Activated gamma-delta T cell treated with anti-CD3 and anti-CD28 coated beads, Interleukin-2, amount 50 U/mL, for 16 hours (primary cell): ENCODE data around the gene LRRC74B.
"Not testable (repeated sequence)": the region's sequence is repeated elsewhere in the genome, so short reads cannot be mapped to it uniquely, and the experiment has no call there.

Experiments used
- DNase-seq: peaks from one replicate; pipeline ENCODE4 v3.0.0-alpha.2; 2020; ENCODE audit warnings: low read depth

The LRRC74B gene

DNA sequence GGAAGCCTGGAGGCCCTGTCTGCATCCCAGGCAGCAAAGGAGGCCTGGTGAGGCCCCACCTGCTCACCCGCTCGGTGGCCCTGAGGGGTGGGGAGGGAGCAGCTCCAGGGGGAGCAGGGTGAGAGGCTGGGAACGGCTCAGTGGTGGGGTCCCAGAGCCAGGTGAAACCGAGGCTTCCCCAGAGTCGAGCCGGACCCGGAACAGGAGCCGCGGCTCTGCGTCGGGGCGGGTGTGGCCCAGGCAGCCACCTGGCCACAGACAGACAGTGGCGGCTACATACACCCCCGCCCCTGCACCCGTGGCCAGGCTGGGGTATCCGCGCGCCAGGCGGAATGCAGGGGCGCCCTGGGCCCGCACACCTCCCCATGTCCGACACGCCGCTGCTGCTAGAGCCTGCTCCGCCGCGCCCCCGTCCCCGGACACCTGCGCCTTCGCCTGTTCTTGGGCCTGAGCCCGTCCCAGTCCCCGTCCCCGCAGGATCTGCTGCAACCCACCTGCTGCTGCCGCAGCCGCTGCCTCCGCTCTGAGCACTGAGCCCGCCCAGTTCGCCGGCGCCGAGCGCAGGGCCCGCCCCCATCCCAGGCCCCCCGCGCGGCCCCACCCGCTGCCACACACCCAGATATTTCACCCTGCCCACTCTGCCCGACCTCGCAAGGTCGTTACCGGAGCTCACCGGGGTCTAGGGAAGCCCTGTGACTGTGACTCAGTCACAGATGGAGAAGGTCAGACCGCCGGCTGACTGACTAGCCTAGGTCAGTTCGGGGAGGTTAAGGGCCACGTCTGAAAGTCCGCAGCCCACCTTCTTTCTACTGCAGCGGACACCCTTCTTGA is 13.5 kb upstream of the LRRC74B start, which contains the start of gene SLC7A4:
SLC7A4 (minus strand) TSS at position 525 of the 831 bp plus-strand sequence. CDS start 749 bp downstream, outside the sequence.
- DNase-seq, result no peak

DNA sequence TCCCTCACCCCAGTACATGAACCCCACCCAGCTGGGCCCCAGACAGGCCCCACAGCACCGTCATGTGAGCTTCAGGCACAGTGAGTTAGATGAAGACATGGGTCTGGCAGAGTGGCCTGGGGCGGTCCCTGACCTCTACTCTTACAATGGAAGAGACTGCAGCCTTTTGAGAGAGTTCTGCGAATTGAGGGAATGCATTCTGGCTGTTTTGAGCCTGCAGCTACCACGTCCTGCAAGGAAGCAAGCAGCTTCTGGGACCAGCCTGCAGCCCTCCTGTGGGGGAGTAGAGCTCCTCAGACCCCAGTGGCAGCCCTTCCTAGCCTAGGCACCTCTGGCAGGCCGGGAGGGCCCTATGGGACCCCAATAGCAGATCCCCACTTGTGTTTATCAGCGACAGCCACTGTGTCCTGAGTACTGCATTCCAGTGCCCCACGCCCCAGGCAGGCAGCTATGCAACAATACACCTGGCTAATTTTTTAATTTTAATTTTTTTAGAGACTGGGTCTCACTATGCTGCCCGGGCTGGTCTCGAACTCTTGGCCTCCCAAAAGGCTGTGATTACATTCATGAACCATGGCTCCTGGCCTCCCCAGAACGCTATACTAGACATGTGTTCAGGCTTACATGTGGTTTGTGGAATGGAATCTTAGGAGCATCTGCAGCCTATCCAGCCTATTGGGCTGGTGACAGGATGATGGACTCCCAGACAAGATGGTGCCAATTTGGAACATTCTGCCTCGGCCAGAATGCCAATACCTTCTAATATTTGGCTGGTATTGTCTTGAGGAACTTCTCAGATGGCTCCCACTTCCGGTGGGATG is 12.7 kb upstream of the LRRC74B start:
- DNase-seq, result no peak

DNA sequence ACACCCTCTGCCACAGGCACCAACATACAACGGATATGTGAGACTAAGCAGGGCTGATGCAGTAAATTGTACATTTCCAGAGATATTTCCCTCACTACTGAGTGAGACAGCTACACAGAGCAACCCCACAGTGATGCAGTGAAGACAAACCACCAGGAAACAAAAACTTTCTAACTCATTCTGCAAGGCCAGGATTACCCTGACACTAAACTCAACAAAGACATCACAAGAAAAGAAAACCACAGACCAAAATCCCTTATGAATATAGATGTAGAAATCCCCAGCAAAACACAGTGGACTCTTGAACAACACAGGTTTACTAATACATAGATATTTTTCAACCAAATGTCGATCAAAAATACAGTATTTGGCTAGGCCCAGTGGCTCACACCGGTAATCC is 11.9 kb upstream of the LRRC74B start:
- no peak for DNase-seq

DNA sequence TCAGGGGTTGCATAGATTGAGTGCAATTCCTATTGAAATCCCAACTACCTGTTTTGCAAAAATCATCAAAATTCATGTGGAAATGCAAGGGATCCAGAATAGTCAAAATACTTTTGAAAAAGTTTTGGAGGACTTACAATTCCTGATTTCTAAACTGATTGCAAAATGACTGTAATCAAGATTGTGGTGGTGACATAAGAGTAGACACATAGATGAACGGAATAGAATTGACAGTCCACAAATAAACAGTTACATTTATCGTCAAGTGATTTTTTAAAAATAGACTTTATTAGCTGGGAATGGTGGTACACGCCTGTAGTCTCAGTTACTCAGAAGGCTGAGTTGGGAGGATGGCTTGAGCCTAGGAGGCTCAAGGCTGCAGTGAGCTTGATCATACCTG is 10.8 kb upstream of the LRRC74B start:
- DNase-seq, result no peak

GRCh38 chr22:21038405-21038804 is 7.3 kb upstream of the LRRC74B start:
- no peak for DNase-seq

DNA sequence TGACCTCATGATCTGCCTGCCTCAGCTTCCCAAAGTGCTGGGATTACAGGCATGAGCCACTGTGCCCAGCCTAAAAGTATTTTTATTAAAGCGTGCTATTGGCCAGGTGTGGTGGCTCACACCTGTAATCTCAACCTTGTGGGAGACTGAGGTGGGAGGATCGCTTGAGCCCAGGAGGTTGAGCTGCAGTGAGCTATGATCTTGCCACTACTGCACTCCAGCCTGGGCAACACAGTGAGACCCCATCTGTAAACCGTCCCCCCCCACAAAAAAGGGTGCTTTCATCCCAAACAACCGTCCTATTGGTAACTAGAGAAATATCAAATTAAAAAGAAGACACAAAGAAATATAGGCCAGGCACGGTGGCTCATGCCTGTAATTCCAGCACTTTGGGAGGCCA is 6.6 kb upstream of the LRRC74B start:
- DNase-seq, result not testable (repeated sequence)

DNA sequence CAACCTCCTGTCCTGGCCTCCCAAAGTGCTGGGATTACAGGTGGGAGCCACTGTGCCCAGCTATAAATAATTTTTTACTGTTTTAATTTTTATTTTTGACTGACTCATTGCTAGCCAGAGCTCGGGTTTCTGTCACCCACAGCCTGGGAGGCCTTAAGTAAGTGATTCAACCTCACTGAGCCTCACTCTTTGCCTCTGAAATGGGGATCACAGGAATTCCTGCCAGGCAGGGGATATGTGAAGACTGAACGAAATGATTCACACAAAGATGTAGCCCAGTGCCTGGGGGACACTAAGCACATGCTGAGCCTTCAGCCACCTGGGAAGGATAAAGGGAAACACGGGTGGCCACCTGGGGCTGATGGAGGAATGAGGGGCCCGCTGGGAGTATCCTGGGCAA is 3.8 kb upstream of the LRRC74B start:
- DNase-seq, result no peak

GRCh38 chr22:21042978-21043859 is 2.5 kb upstream of the LRRC74B start:
- DNase-seq, result no peak

DNA sequence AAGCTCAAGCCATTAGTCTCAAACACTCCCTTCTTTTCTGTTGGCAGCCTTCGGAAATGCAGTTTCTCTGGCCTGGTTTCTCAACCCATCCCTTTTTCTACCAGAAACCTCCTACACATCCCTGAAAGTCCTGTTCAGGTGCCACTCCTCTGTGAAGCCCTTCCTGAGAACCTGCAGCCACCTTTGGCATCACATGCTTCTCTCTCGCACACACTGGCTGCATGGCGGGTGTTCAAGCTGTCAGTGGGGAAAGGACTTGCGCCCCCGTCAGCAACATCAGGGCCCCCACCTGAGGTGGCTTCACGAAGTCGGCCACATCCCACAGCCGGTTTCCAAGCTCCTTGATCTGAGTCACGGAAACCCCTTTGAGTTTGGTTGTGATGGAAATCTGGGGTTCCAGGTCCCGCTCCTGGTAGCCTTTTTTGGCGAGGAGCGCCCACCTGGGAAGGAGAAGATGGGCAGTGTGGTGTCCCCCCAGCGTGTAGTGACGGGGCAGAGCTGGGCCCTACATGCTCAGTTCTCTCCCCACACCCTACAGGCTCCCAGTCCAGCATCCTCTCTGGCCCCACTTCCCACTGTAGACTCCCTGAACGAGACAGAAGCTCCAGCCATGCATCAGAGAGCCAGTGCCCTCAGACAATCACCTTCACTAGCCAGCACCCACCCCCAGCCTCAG is 1.7 kb upstream of the LRRC74B start:
- no peak for DNase-seq

- DNase-seq, result no peak
Observed at GRCh38 chr22:21044931-21045584, 688 bp upstream of the LRRC74B start.

DNA sequence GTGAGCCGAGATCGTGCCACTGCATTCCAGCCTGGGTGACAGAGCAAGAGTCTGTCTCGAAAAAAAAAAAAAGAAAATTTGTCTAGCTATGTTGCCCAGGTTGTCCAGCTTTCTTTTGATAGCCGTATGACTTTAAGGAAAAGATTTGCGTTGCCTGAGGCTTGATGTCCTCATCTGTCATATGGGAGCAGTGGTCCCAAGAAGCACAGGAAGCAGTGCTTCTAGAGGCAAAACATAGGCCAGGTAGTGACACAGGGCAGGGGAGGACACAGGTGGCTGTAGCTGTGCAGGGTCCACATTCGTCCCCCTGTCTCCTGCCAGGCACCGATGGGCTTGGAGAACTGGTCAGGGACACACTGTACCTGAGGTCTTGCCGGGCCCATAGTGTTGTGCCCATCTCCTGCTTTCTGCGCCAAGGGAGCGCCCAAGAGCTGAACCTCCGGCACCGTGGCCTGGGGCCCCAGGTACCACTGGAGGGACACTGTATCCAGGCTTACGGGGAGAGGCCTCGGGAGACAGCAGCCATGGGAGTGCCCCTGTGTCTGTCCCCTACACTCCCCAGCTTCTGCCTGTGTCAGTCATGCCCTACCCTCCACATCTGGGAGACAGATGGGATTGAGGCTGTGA is 1.4 kb downstream of the LRRC74B start:
- DNase-seq, result no peak

DNA sequence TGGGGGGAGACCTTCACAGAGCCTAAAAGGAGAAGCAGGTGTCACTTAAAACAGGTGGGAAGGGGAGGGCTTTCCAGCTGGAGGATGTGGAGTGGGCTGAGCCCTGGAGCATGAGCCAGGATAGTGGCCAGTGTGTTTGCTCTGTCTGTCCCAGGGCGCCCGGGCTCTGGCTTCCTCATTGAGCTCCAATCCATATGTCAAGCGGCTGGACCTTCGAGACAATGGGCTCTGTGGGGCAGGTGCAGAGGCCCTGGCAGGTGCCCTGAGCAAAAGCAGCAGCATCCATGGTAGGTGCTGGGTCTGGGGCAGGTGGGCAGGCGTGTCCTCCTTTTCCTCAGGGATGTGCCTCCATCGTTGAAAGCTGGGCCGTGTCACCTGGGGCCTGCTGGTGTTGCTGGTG is 2.0 kb downstream of the LRRC74B start:
- DNase-seq, result no peak

GRCh38 chr22:21048448-21048847 is 2.7 kb downstream of the LRRC74B start:
- not testable (repeated sequence) for DNase-seq

DNA sequence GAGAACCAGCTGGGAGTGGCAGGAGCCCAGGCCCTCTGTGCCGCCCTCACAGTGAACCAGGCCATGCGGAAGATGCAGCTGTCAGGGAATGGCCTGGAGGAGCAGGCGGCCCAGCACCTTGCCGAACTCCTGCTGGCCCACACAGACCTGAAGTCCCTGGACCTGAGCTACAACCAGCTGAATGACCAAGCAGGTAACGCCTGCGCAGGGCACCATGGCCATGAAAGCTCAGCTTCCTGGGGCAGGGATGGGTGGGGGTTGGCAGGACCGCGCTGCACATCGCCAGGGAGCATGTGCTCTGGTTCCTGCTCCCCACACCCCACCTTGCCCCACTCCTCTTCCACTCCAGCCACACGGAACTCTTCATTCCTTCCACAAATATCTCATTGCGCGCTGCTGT is 3.2 kb downstream of the LRRC74B start:
- DNase-seq, result not testable (repeated sequence)

GRCh38 chr22:21051145-21051830 is 5.5 kb downstream of the LRRC74B start:
- DNase-seq, result no peak

GRCh38 chr22:21051831-21052400 is 6.2 kb downstream of the LRRC74B start:
- no peak for DNase-seq

- DNase-seq, result no peak
Observed at GRCh38 chr22:21052715-21053459, 7.1 kb downstream of the LRRC74B start.

DNA sequence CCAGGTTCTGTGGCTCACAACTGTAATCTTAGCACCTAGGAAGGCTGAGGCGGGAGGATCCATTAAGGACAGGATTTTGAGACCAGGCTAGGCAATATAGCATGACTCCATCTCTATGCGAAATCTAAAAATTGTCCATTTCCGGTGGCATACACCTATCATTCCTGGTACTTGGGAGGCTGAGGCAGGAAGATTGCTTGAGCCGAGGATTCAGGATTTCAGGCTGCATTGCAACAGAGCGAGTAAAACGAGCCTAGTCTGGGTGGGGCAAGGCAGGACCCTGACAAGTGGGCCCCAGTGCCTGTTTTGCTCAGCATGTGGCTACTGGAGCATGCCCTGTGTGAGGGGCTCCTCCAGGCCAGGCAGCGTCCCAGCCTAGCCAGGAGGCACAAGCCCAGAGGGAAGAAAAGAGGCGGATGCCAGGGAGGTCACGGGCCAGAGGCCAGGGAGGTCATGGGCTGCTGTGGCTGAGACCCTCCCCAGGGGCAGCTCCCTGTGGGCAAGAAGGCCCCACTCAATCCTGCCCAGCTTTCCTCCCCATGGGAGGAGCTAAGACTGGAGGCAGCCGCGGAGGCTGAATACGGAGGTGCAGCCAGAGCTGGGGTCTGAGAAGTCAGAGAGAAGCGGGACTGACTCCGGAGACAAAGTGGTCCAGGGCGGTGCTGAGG is 8.4 kb downstream of the LRRC74B start:
- no peak for DNase-seq
